Breast epithelium (tissue), 4 donors: ENCODE measurements around the gene COL9A2. TPM values are rescaled to one million over a fixed set of nuclear protein-coding genes. Genes with fewer than 3 reads are reported as not detected.

Source experiments
- DNase-seq, 2 donors: peaks; one replicate each; pipeline ENCODE4 v3.0.0-alpha.2; 2019; ENCODE audit warnings: low spot score in 2 of 2
- H3K27ac ChIP-seq, 2 donors: fragments of 200-600 bp; sonication (generic) in 1 of 2; one replicate each; pipeline ENCODE4 v1.5.1; 2016 to 2019; ENCODE audit warnings: mild to moderate bottlenecking in 1 of 2
- H3K27me3 ChIP-seq, 2 donors: fragments of 200-600 bp; sonication (generic) in 1 of 2; one replicate each; pipeline versions ENCODE4 v1.5.1 to v1.6.0; 2017 to 2019; ENCODE audit warnings: control low read depth in 1 of 2, mild to moderate bottlenecking in 1 of 2
- H3K36me3 ChIP-seq: fragments of 200-600 bp; one replicate; pipeline ENCODE4 v1.5.1; 2019
- H3K4me1 ChIP-seq, 2 donors: fragments of 200-600 bp; sonication (generic); one replicate each; pipeline ENCODE4 v1.5.1; 2016 to 2019; ENCODE audit warnings: control low read depth in 1 of 2
- H3K4me3 ChIP-seq, 3 donors: fragments of 200-600 bp; sonication (generic); 1 replicate in 2 of 3; 2 replicates in 1 of 3; pipeline ENCODE4 v1.5.1; 2016 to 2019; ENCODE audit warnings: mild to moderate bottlenecking in 3 of 3, moderate library complexity in 2 of 3
- H3K9me3 ChIP-seq, 2 donors: fragments of 200-600 bp; sonication (generic) in 1 of 2; one replicate each; pipeline ENCODE4 v1.5.1; 2016 to 2019; ENCODE audit warnings: control low read depth in 1 of 2
- POLR2A ChIP-seq: fragments of 450-650 bp; IDR thresholded peaks from one replicate; pipeline ENCODE4 v1.6.1; 2016; ENCODE audit warnings: antibody characterized with exemption, mild to moderate bottlenecking, moderate library complexity
- POLR2AphosphoS5 ChIP-seq, 3 donors: sonication (generic); formaldehyde crosslinking; IDR thresholded peaks; one replicate each; pipeline ENCODE4 v1.6.1; 2017; ENCODE audit warnings: antibody characterized with exemption in 3 of 3
- intact Hi-C: fragments of 100-400 bp; cut with DNase I; formaldehyde crosslinking; loops from one replicate; pipeline ENCODE4 v1.15.1; 2023; ENCODE audit warnings: low total_unique reads
- total RNA-seq, 3 donors: library from RNA; depleted of rRNA; stranded (reverse); fragments of >200 nt; gene quantifications; one replicate each; pipeline ENCODE4 v1.1.0, GENCODE V29; 2016
- TF ChIP-seq, protein P1 (sequence below), 3 donors: fragments of 450-650 bp; IDR thresholded peaks; one replicate each; pipeline ENCODE4 v1.5.1; 2016 to 2017; ENCODE audit warnings: antibody characterized with exemption in 3 of 3, mild to moderate bottlenecking in 3 of 3, moderate library complexity in 3 of 3

COL9A2 gene
- total RNA-seq, 3 donors from 2014 or later, result 1.4 to 22.0 (median 11.4) TPM

DNA sequence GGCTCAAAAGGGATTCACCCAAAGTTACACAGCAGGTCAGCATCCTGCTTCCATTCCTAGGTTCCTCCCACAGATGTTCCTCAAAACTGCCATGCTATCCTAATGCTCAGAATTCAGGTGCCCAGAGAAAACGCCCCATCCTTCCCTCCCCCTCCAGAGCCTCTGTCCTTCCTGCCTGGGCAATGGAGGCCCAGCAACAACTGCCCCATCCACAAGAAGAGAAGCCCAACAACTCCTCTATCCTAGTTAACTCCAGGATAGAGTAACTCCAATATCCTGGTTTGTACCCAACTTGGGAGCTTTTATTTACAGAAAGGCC, 16.9 kb downstream of the COL9A2 start:
- intact Hi-C loops, result no loop called here
- Histone ChIP-seq H3K4me1 (no peaks in the 10 kb centered on the region), H3K9me3 (no peaks in the 10 kb centered on the region), H3K27ac (no peak overlapping the region), H3K27me3 (no peaks in the 10 kb centered on the region), H3K36me3 (no peaks in the 10 kb centered on the region), H3K4me3 (no peak overlapping the region)
- TF ChIP-seq, protein P1, sequence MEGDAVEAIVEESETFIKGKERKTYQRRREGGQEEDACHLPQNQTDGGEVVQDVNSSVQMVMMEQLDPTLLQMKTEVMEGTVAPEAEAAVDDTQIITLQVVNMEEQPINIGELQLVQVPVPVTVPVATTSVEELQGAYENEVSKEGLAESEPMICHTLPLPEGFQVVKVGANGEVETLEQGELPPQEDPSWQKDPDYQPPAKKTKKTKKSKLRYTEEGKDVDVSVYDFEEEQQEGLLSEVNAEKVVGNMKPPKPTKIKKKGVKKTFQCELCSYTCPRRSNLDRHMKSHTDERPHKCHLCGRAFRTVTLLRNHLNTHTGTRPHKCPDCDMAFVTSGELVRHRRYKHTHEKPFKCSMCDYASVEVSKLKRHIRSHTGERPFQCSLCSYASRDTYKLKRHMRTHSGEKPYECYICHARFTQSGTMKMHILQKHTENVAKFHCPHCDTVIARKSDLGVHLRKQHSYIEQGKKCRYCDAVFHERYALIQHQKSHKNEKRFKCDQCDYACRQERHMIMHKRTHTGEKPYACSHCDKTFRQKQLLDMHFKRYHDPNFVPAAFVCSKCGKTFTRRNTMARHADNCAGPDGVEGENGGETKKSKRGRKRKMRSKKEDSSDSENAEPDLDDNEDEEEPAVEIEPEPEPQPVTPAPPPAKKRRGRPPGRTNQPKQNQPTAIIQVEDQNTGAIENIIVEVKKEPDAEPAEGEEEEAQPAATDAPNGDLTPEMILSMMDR (IDR thresholded peaks at IDR 0.05), result no peak
- TF ChIP-seq POLR2AphosphoS5 (IDR thresholded peaks at IDR 0.05), result no peak
- TF ChIP-seq POLR2A, result no peak
- DNase-seq, result no peak

DNA sequence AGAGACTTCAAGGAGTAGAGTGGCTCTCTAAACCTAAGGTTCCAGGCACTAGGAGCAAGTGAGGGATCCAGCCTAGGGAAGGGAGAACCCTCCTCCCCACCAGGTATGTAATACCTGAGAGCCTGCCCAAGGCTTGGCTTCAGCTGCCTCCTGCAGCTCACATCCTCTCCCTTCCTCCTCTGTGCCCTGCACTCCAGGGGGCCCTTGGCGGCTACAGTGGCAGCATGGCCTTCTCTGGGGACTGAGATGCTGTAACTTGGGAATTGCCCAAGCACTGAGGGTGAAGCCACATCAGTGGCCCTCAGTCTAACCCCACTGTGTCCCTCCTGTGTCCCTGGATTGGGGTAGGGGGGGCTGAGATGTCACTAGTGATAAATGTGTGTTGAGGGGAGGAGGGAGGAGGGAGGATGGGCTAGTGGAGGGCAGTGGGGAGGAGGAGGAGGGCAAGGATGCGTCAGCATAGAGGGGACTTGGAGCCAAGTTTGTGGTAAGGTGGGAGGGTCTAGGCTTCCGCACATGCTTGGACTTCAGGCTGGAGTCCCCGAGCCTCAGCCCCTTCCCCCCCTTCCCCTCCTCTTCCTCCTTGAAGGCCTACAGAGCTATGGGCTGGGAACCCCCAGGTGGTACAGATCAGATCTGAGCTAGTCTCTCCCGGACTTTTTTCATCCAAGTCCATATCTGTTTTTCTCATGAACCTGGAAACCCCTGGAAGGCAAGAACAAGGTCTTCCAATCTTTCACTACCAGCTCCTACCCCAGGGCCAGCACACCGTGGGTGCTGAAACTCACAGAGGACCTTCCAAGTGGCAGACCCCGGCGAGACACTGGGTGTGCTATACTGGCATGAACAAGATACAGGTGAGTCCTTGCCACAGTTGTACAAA, 17.5 kb downstream of the COL9A2 start:
- TF ChIP-seq POLR2AphosphoS5 (IDR thresholded peaks at IDR 0.05) (no peak), POLR2A (no peak)
- TF ChIP-seq, protein P1 (IDR thresholded peaks at IDR 0.05), result no peak
- Histone ChIP-seq H3K27ac (no peak overlapping the region), H3K36me3 (no peaks in the 10 kb centered on the region), H3K4me1 (no peaks in the 10 kb centered on the region), H3K9me3 (no peaks in the 10 kb centered on the region), H3K27me3 (no peaks in the 10 kb centered on the region), H3K4me3 (no peak overlapping the region)
- DNase-seq, result no peak
- intact Hi-C loops, result no loop called here

DNA sequence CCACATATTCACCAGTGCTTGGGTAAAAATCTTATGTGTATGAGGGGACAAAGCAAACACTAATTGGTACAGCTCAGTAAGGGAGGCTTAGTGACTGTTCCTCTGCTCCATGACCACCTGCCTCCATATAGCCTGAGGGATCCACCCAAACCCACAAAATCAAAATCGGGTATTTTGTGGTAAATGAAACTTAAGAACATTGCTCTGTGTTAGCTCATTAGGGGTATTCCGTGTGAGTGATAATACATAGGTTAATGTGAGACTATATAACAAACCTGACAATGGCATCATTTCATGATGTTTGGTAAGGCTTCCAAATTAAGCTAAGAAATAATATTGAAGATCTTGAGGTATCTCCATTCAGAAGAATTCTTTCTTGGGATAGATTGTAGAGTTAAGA, 25.8 kb downstream of the COL9A2 start:
- H3K27ac ChIP-seq, result no peak overlapping the region
- H3K36me3 ChIP-seq, result no peaks in the 10 kb centered on the region
- intact Hi-C loops, result no loop called here

DNA sequence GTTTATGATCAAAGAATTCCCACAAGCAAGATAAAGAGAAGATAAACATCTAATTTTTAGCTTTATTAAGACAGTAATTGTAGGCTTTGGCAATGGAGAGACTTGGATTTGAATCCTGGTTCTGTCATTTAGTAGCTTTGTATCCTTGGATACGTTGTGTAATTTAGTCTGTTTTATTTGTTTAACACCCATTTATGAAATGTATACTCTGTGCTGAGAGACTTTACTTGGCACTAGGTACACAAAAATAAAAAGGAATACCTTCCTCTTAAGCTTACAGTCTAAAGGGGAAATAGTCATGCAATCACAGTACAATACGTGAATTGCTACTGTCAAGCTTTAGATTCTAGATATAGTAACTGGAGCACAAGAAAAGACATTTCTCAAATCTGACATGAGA, 35.2 kb downstream of the COL9A2 start:
- Histone ChIP-seq H3K36me3 (no peaks in the 10 kb centered on the region), H3K4me3 (no peak overlapping the region), H3K27me3 (no peaks in the 10 kb centered on the region), H3K27ac (no peak overlapping the region), H3K9me3 (no peaks in the 10 kb centered on the region), H3K4me1 (no peaks in the 10 kb centered on the region)
- no peak for DNase-seq
- TF ChIP-seq POLR2AphosphoS5 (IDR thresholded peaks at IDR 0.05) (no peak), POLR2A (no peak)
- TF ChIP-seq, protein P1 (IDR thresholded peaks at IDR 0.05), result no peak
- intact Hi-C loops, result no loop called here

More for the DNA sequence above, 25.8 kb downstream of the COL9A2 start:
- DNase-seq, result no peak
- no peak overlapping the region for H3K4me3 ChIP-seq
- H3K4me1 ChIP-seq, result no peaks in the 10 kb centered on the region
- TF ChIP-seq, protein P1 (IDR thresholded peaks at IDR 0.05), result no peak
- no peak for TF ChIP-seq POLR2A
- TF ChIP-seq POLR2AphosphoS5 (IDR thresholded peaks at IDR 0.05), result no peak
- no peaks in the 10 kb centered on the region for H3K27me3 ChIP-seq
- no peaks in the 10 kb centered on the region for H3K9me3 ChIP-seq

DNA sequence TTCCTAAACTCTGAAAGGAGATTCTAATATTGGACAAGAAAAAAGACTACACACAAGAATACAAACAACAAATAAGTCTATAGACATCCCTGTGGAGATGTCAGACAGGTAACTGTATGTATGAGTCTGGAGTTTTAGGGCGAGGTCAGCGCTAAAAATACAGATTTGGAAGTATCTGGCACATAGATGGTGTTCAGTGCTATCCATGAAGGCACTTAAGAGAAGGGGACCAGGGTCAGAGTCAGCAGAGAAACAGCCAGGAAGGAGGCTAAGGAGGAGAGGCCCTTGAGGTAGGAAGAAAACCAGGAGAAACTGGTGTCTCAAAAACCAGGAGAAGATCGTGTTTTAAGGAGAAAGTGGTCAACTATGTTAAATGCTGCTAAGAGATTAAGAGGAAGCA, 41.0 kb downstream of the COL9A2 start:
- Histone ChIP-seq H3K9me3 (no peaks in the 10 kb centered on the region), H3K27me3 (no peaks in the 10 kb centered on the region), H3K36me3 (no peaks in the 10 kb centered on the region), H3K4me1 (no peaks in the 10 kb centered on the region), H3K27ac (no peak overlapping the region), H3K4me3 (no peak overlapping the region)
- intact Hi-C loops, result no loop called here
- TF ChIP-seq POLR2A (no peak), POLR2AphosphoS5 (IDR thresholded peaks at IDR 0.05) (no peak)
- TF ChIP-seq, protein P1 (IDR thresholded peaks at IDR 0.05), result no peak
- no peak for DNase-seq
